Astrocyte of the cerebellum (primary cell): ENCODE data around the gene LCE1F.

Experiments
- DNase-seq: peaks from one replicate; pipeline ENCODE4 v3.0.0-alpha.2; 2011; ENCODE audit warnings: low read depth
- H3K4me3 ChIP-seq: 2 replicates; pipeline ENCODE4 v1.5.1; 2011; ENCODE audit warnings: mild to moderate bottlenecking, low read depth, low read length, moderate library complexity
- CTCF ChIP-seq: IDR thresholded peaks from 2 replicates; pipeline ENCODE4 v1.5.1; 2012; ENCODE audit warnings: low read length, low read depth, moderate library complexity, mild to moderate bottlenecking; ENCODE audit errors: missing control alignments
- in situ Hi-C: cut with HindIII; loops from 2 replicates; pipeline ENCODE4 v1.10.0; 2017; ENCODE audit warnings: low sequenced_read_pairs

LCE1F gene

GRCh38 chr1:152741656-152742055 is 33.3 kb upstream of the LCE1F start:
- in situ Hi-C loops, result no loop called here
- no peak for DNase-seq
- TF ChIP-seq CTCF, result no peak

GRCh38 chr1:152743371-152744145 is 31.4 kb upstream of the LCE1F start:
- in situ Hi-C loops, result no loop called here
- H3K4me3 ChIP-seq, result no peak overlapping the region
- DNase-seq, result no peak
- no peak for TF ChIP-seq CTCF

More at GRCh38 chr1:152741656-152742055, 33.3 kb upstream of the LCE1F start:
- H3K4me3 ChIP-seq, result no peak overlapping the region

- no peak overlapping the region for H3K4me3 ChIP-seq
- in situ Hi-C loops, result no loop called here
- no peak for TF ChIP-seq CTCF
- DNase-seq, result no peak
These were observed 29.6 kb upstream of the LCE1F start for GRCh38 chr1:152745289-152745704.

GRCh38 chr1:152745765-152746444 is 29.0 kb upstream of the LCE1F start:
- in situ Hi-C loops, result no loop called here
- no peak for TF ChIP-seq CTCF
- no peak for DNase-seq
- no peak overlapping the region for H3K4me3 ChIP-seq

- in situ Hi-C loops, result no loop called here
- DNase-seq, result no peak
- TF ChIP-seq CTCF, result no peak
- no peak overlapping the region for H3K4me3 ChIP-seq
These were observed 27.1 kb upstream of the LCE1F start for GRCh38 chr1:152747831-152748230.

GRCh38 chr1:152752225-152752624 is 22.7 kb upstream of the LCE1F start:
- TF ChIP-seq CTCF, result no peak
- DNase-seq, result no peak
- in situ Hi-C loops, result no loop called here
- no peak overlapping the region for H3K4me3 ChIP-seq
